A172 (cell line): ENCODE measurements around the gene CP. TPM values are rescaled to one million over a fixed set of nuclear protein-coding genes. Genes with fewer than 3 reads are reported as not detected.

Experiments used
- DNase-seq: peaks from one replicate; pipeline ENCODE4 v3.0.0-alpha.2; 2015; ENCODE audit warnings: low spot score
- total RNA-seq: library from RNA; depleted of rRNA; stranded (reverse); fragments of >200 nt; shearing (Covaris generic); gene quantifications from 2 replicates; pipeline ENCODE4 v1.2.3, GENCODE V29; 2014

Gene CP
- total RNA-seq, 1 experiment from 2014 or later: not detected

GRCh38 chr3:149186219-149186618 lies 35.4 kb downstream of the CP start:
- no peak for DNase-seq

- DNase-seq: no peak
Observed at GRCh38 chr3:149181182-149181581, 40.4 kb downstream of the CP start.

GRCh38 chr3:149180057-149180573 lies 41.5 kb downstream of the CP start:
- peak; percentile 99 for DNase-seq

DNA sequence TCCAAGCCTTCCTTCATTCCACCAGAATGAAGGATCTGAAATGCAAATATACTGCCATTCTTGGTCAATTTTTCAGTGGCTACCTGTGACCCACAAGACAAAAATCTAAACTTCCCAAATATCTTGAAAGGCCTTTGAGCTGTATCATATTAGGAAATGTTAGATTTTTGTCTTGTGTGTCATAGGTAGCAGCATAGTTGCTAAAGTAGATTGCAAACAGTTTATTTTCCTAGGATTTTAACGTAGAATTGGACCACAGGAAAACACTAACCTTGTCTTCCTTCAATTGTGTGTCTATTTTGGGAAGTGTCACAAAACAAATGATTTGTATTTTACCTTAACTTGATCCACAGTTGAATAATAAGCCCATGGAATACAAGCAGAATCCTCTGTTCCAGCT lies 42.4 kb downstream of the CP start:
- DNase-seq: peak; percentile 58

DNA sequence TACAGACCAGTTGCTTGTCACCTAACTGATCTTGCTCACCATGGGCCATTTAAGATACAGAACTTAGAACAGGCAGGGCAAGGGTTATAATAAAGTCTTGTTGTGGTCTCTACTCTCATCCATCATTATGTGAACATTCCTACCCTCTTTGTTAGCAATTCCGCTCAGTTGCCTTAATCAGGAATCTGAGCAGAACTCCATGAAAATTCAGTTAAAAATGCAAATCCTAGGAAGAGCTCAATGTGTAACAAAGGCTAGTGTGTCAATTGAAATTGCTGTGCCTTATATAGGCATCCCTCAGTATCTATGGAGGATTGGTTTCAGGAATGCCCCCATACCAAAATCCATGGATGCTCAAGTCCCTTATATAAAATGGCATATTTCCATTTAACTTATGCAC lies 44.5 kb downstream of the CP start:
- no peak for DNase-seq

GRCh38 chr3:149174901-149175300 lies 46.7 kb downstream of the CP start:
- DNase-seq: no peak

DNA sequence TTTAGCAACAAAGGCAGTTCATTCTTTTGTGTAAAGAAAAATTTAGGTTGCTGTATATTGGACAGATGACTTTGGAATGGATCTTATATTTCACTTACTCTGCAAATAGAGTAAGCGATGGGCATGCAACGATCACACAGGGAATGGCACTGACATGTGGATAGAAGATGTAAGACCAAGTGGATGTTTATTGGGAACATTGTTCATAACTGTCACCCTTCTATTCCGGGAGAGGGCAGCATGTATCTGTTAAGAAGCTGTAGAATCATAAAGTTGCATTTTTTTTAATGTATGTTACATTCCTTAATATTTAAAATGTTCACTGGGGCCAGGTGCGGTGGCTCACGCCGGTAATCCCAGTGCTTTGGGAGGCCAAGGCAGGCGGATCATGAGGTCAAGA lies 51.0 kb downstream of the CP start:
- DNase-seq: no peak

- DNase-seq: no peak
Observed at GRCh38 chr3:149167898-149168297, 53.7 kb downstream of the CP start.

DNA sequence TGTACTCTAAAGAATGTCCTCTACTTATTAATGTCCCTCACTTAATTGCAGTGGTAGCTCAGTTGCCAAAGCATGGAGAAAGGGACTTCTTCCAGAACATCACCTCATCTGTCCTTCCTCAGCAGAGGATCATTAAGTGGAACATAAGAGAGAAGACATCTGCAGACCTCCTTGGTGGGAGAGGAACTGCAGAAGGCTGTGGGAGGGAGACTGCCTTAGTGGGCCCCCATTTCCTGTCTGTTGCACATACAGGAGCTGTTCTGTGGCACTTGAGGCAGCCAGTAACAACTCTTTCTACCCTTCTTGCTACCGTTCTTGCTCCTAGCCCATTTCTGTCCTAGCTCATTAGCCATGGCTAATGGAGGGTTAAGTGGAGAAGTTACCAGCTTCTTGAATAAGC lies 58.6 kb downstream of the CP start:
- no peak for DNase-seq

GRCh38 chr3:149162007-149162406 lies 59.6 kb downstream of the CP start:
- no peak for DNase-seq

DNA sequence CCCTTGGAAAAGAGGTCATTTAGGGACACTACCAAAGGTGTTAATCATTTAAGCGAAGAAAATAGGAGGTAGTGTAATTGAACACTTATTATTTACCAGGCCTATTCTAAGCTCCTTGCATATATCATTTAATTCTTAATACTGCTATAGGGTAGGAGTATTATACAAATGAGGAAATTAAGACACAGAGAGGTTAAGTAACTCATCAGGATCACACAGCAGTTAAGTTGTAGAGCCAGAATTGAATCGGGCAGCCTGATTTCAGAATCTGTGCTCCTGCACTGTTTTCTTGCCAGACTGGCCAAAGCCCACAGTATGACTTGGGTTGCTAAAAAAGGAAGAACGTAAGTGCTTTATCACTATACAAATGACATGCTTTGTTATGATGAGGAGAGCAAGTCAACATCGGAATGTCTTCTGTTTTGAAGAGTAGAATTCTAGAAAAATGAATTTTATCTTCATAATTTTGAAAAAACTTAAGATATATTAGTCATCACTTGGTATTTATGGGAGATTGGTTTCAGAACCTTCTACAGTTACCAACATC lies 60.8 kb downstream of the CP start:
- DNase-seq: no peak

DNA sequence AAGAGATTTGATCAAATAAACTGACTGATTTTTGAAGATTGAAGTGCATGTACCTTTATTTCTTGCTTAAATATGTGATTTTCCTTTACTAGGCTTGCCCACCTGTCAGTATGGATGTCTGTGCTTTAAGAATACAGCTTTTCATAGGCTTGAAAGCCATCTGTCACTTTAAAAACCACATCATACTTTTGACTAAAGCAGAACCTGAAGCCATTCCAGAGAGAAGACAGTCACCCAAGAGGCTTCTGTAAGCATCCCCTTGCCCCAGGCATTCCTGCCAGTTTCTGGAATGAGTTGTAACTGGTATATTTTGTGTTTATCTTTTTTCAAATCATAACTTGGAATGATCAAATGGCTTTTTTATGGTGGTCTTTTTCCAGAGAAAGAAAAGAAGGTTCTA lies 68.2 kb downstream of the CP start:
- no peak for DNase-seq

DNA sequence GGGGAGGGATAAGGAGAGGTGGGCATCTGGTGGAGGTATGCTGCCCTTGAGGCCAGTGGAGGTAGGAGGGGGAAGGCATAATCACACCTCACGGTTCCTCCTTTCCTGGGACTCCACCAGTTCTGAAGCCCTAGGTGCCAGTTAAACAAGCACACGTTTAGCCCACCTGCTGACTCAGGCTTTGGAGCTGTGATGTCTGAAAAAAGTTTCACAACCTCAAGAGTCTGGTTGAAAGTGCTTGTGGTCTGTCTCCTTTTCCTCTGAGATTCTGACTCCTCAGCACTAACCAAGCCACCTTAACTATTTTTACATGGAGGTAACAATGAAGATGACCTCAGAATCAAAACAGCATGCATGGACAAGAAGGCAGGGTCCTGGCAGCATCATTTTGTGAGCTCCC lies 69.2 kb downstream of the CP start:
- DNase-seq: no peak

DNA sequence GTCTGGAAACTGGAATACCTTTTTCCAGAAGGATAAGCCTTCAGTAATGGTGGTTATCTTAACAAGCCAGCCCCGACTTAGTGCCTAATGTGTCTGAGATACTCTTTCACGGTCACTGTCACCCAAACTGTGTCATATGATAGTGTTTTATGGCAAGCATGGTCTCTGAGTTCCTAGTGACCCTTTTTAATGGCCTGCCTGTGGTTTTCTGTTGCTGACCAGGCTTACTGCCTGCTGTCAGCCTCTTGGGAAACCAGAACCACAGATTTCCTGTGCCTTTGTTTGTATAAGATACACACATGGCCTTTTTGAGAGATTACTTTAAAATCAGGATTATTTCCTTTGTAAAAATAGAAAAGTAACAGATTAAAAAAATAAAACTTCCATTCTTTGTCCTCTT lies 69.8 kb downstream of the CP start:
- peak; percentile 46 for DNase-seq

GRCh38 chr3:149150436-149150835 lies 71.2 kb downstream of the CP start:
- DNase-seq: no peak

- no peak for DNase-seq
Observed at GRCh38 chr3:149145974-149146373, 75.7 kb downstream of the CP start.

- no peak for DNase-seq
Observed at GRCh38 chr3:149145356-149145755, 76.3 kb downstream of the CP start.

- no peak for DNase-seq
Observed at GRCh38 chr3:149142682-149143081, 78.9 kb downstream of the CP start.

DNA sequence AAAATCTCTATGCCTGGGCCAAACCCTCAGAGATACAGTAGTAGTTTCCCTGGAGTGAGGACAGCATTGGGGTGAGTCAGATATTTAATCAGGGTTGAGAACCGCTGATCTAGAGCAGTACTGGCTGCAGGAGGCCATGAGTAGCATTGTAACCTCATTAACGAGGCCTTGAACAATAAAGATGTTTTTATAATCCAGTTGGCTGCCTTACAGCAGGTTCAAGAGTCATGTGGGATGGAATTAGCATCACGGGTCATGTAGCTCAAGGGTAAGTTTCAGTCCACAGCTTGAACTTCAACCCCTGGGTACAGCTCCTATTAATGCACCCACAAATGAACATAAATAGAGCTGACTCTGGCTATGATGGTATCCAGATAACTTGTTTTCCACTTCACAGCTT lies 87.1 kb downstream of the CP start:
- DNase-seq: peak; percentile 52

DNA sequence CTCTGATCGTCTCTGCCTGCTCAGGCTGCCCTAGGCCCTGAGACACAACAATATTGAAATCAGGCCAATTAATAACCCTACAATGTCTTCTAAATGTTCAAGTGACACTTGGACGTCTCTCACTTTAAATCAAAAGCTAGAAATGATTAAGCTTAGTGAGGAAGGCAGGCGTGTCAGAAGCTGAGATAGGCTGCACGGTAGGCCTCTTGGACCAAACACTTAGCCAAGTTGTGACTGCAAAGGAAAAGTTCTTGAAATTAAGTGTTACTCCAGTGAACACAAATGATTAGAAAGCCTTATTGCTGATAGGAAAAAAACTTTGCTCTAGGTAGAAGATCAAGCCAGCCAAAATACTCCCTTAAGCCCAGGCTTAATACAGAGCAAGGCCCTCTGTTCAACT lies 90.0 kb downstream of the CP start:
- DNase-seq: no peak

GRCh38 chr3:149129326-149130205 lies 92.1 kb downstream of the CP start, which contains the start of gene HPS3:
Gene HPS3 (plus strand): TSS chr3:149129638. CDS start chr3:149129724, 86 bp downstream.
- peak; percentile 86 for DNase-seq

- DNase-seq: peak; percentile 25
Observed at GRCh38 chr3:149128821-149129220, 92.8 kb downstream of the CP start.
